ENCODE data around the gene DNASE1L3.

DNASE1L3 gene

DNA sequence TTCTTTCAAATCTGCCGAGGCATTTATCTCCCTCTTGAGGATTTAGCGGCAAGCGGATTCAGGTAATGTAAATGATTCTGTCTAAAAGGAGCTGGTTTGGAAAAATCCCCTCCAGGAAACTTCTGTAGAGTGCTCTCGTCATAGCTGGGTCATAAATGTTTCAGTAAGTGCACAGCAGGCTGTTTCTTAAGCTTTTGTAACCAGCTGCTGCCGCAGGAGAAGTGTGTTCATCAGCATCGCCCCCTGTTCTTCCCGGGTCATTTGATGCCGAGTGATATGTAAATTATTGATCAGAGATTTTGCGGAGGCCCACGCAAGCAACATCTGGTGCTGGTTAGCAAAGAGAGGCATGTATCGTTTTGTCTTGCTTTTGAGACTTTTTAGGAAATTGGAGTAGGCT, 53.1 kb downstream of the DNASE1L3 start:
- DNase-seq, result peak; percentile 57

- no peak for DNase-seq
Measured at GRCh38 chr3:58155838-58156237, 54.9 kb downstream of the DNASE1L3 start.

- DNase-seq, result no peak
Measured at GRCh38 chr3:58154626-58155449, 55.9 kb downstream of the DNASE1L3 start.

- no peak for DNase-seq
Measured at GRCh38 chr3:58153371-58153770, 57.4 kb downstream of the DNASE1L3 start.

GRCh38 chr3:58152225-58153015, 58.4 kb downstream of the DNASE1L3 start:
- no peak for DNase-seq

GRCh38 chr3:58151637-58152036, 59.1 kb downstream of the DNASE1L3 start:
- DNase-seq, result no peak

GRCh38 chr3:58150810-58151199, 60.0 kb downstream of the DNASE1L3 start:
- no peak for DNase-seq

- DNase-seq, result no peak
Measured at GRCh38 chr3:58150130-58150809, 60.5 kb downstream of the DNASE1L3 start.

GRCh38 chr3:58148049-58148448, 62.7 kb downstream of the DNASE1L3 start:
- no peak for DNase-seq

DNA sequence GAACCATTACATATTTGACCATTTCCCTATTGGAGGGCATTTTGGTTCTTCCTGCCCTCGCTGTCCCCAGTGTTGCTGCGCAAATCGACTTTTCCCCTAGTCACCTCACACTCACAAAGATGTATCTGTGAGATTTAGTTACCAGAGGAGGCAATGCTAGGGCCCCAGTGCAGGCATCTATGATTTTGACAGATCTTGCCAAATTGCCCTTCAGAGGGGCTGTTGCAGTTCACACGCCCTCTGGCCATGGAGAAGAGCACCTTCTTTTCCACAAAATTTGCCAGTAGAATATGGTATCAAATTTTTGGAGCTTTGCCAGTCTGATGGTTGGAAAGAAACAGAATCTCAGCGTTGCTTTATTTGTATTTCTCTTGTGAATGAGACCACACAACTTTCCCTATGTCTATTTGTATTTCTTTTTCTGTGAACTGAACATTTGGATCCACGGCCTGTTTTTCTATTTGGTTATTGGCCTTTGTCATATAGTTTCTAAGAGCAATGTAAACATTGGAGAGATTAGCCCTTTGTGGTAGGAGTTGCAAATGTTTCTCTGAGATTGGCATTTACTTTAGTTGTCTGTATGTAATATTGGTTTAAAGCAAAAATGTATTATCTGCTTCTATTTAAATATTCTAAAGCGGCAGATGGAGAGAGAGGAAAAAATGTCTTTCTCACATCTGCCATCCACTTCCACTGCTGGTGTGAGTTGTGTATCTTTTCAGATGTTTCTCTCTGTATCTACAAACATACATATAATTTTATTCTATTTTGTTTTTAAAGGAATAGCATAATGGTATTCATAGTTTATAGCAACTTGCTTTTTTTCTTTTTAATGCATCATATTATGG, 66.1 kb downstream of the DNASE1L3 start:
- no peak for DNase-seq

- DNase-seq, result no peak
Measured at GRCh38 chr3:58143417-58144055, 67.2 kb downstream of the DNASE1L3 start.
